ENCODE measurements around the gene FOXO3. TPM values are rescaled to one million over a fixed set of nuclear protein-coding genes. Genes with fewer than 3 reads are reported as not detected.

The FOXO3 gene
- total RNA-seq, 1 experiment from 2014 or later = 22.1 TPM

DNA sequence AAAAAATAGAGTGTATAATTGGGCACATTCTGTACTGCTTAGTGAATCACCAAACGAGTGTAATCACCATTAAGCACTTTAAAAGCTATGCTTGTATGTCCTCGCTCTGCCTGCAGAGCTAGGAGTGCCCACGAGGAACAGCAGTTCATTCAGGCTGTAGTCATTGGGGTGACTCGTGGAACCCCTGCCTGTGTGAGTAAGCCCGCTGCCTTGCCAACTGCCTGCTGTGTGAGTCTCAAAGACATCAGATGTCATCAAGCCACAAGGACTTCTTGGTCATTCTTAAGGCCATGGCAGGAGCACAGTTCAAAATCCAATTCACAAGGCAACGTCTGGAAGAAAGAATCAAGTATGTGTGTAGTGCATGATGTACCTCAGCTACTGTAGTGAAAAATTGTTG lies 60.4 kb downstream of the FOXO3 start:
- no peak overlapping the region for H3K14ac ChIP-seq (ENCODE audit: insufficient read depth, low read length)
- no peak overlapping the region for H4K8ac ChIP-seq (replicated peaks; ENCODE audit: insufficient read length, low read depth, low read length)
- Mint-ChIP-seq H3K27me3 (ENCODE audit: low read depth) (no peaks in the 10 kb centered on the region), H3K9me3 (no peaks in the 10 kb centered on the region), H3K36me3 (ENCODE audit: insufficient read depth in 1 of 3, low read depth in 3 of 3) (no peaks in the 10 kb centered on the region), H3K27ac (no peak overlapping the region), H3K4me3 (no peak overlapping the region), H3K4me1 (peaks cover 25 to 26% of the 10 kb centered on the region in 2 experiments)
- no peak overlapping the region for H2BK5ac ChIP-seq (ENCODE audit: insufficient read length, low read length)
- no peaks in the 10 kb centered on the region; the same call in 1 of the 2 replicates for H3K79me2 ChIP-seq (ENCODE audit: insufficient read depth, low read length)
- no CpG with 5 or more reads among the region's 6 CpGs for WGBS (ENCODE audit: extremely low coverage, insufficient read length, low lambda C conversion rate)
- H3K9ac ChIP-seq (ENCODE audit: extremely low read depth, insufficient read length, low read length) = no peak overlapping the region
- no peak overlapping the region for H3K27ac ChIP-seq (ENCODE audit: insufficient read length, low read depth, low read length)
- H4K91ac ChIP-seq (ENCODE audit: insufficient read length, low read depth, low read length) = no peak overlapping the region
- no peak overlapping the region for H2BK20ac ChIP-seq (ENCODE audit: low read depth, low read length, poor library complexity, severe bottlenecking)
- no peak overlapping the region for H3K4ac ChIP-seq (ENCODE audit: low read depth, low read length)
- no peak overlapping the region for H3K18ac ChIP-seq (ENCODE audit: insufficient read length, low read depth, low read length)
- H3K79me1 ChIP-seq (ENCODE audit: insufficient read depth, low read depth, low read length, poor library complexity, severe bottlenecking) = peaks cover 4% of the 10 kb centered on the region
- no peak overlapping the region for H2BK15ac ChIP-seq (ENCODE audit: low read depth, low read length)
- no peaks in the 10 kb centered on the region for H3K9me3 ChIP-seq (ENCODE audit: control insufficient read depth, low read depth, low read length)
- H3K27me3 ChIP-seq (ENCODE audit: insufficient read depth, low read length) = no peaks in the 10 kb centered on the region
- no peak overlapping the region for H2AFZ ChIP-seq (ENCODE audit: low read length)
- H4K20me1 ChIP-seq (ENCODE audit: control insufficient read depth, insufficient read depth, insufficient read length) = no peaks in the 10 kb centered on the region
- no peak overlapping the region for H3T11ph ChIP-seq (ENCODE audit: low read length)
- H2BK12ac ChIP-seq (ENCODE audit: insufficient read length, low read depth, low read length) = no peak overlapping the region
- H3K56ac ChIP-seq (ENCODE audit: insufficient read length, low read depth, low read length) = no peak overlapping the region
- H3K4me1 ChIP-seq (ENCODE audit: insufficient read depth, low read length) = no peaks in the 10 kb centered on the region
- no peak overlapping the region for H3K4me2 ChIP-seq (ENCODE audit: insufficient read depth, insufficient read length, low read length)
- no peaks in the 10 kb centered on the region for H3K23me2 ChIP-seq (ENCODE audit: insufficient read length, low read depth, low read length, poor library complexity, severe bottlenecking)
- DNase-seq = no peak
- no peak overlapping the region for H2BK120ac ChIP-seq (ENCODE audit: low read depth, low read length, poor library complexity, severe bottlenecking)
- H3K23ac ChIP-seq (ENCODE audit: insufficient read length, low read depth, low read length) = no peak overlapping the region
- no peak overlapping the region for H2AK5ac ChIP-seq (ENCODE audit: insufficient read length, low read length)
- TF ChIP-seq, protein P1, sequence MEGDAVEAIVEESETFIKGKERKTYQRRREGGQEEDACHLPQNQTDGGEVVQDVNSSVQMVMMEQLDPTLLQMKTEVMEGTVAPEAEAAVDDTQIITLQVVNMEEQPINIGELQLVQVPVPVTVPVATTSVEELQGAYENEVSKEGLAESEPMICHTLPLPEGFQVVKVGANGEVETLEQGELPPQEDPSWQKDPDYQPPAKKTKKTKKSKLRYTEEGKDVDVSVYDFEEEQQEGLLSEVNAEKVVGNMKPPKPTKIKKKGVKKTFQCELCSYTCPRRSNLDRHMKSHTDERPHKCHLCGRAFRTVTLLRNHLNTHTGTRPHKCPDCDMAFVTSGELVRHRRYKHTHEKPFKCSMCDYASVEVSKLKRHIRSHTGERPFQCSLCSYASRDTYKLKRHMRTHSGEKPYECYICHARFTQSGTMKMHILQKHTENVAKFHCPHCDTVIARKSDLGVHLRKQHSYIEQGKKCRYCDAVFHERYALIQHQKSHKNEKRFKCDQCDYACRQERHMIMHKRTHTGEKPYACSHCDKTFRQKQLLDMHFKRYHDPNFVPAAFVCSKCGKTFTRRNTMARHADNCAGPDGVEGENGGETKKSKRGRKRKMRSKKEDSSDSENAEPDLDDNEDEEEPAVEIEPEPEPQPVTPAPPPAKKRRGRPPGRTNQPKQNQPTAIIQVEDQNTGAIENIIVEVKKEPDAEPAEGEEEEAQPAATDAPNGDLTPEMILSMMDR (conservative IDR thresholded peaks at IDR 0.05) = no peak
- no peak overlapping the region for H4K5ac ChIP-seq (ENCODE audit: insufficient read length, low read depth, low read length)
